Activated CD4-positive, alpha-beta memory T cell treated with anti-CD3 and anti-CD28 coated beads, Interleukin-2, amount 10 ng/mL, durations not matched to agents 7 days and 5 days (primary cell): ENCODE results near the gene LIG3. TPM values are rescaled to one million over a fixed set of nuclear protein-coding genes. Genes with fewer than 3 reads are reported as not detected.
A peak's percentile ranks its signal among the peaks of the same experiment; 100 is the strongest.
"Not testable (repeated sequence)": the region's sequence is repeated elsewhere in the genome, so short reads cannot be mapped to it uniquely, and the experiment has no call there.

Experiments
- CTCF ChIA-PET: fragments of 350-600 bp; sonication (Branson Sonifier 250); formaldehyde crosslinking; loops from one replicate; lab custom pipeline; 2021; ENCODE audit warnings: antibody characterized with exemption, inconsistent platforms; lab: Charles Lee
- POLR2A ChIA-PET: fragments of 350-600 bp; sonication (Branson Sonifier 250); formaldehyde crosslinking; loops from one replicate; lab custom pipeline; 2021; ENCODE audit warnings: antibody characterized with exemption; lab: Charles Lee
- DNase-seq: peaks from one replicate; pipeline ENCODE4 v3.0.0-alpha.2; 2020
- H3K27ac Mint-ChIP-seq: one replicate; pipeline ENCODE4 v1.8.0; 2021; ENCODE audit warnings: mild to moderate bottlenecking, mixed read lengths
- H3K27me3 Mint-ChIP-seq: one replicate; pipeline ENCODE4 v1.8.0; 2021; ENCODE audit warnings: mixed read lengths
- H3K36me3 Mint-ChIP-seq: one replicate; pipeline ENCODE4 v1.8.0; 2021; ENCODE audit warnings: low read depth, mixed read lengths
- H3K4me1 Mint-ChIP-seq: one replicate; pipeline ENCODE4 v1.8.0; 2021; ENCODE audit warnings: mixed read lengths
- H3K4me3 Mint-ChIP-seq: one replicate; pipeline ENCODE4 v1.8.0; 2021; ENCODE audit warnings: mild to moderate bottlenecking, mixed read lengths
- H3K9me3 Mint-ChIP-seq: one replicate; pipeline ENCODE4 v1.8.0; 2021; ENCODE audit warnings: mixed read lengths
- total RNA-seq, 2 experiments: library from RNA; stranded (reverse); gene quantifications; one replicate each; pipeline ENCODE4 v1.2.3, GENCODE V29; 2021

LIG3 gene
- total RNA-seq, 2 experiments from 2014 or later = 35.0 to 38.3 TPM

- CTCF ChIA-PET = interaction anchor here (1.1 to 3.2 kb wide), 15 partner anchors 8 to 120 kb away, joined by 3 to 39 read pairs (median 9); partner anchors contain the start of genes RAD51D and RFFL
- Mint-ChIP-seq H3K27me3 (no peaks in the 10 kb centered on the region), H3K4me3 (no peak overlapping the region), H3K4me1 (peaks cover 55% of the 10 kb centered on the region), H3K27ac (peak overlapping the region; percentile 98), H3K36me3 (peaks cover 73% of the 10 kb centered on the region), H3K9me3 (no peaks in the 10 kb centered on the region)
- no peak for DNase-seq
- POLR2A ChIA-PET = interaction anchor here (0.7 to 3.5 kb wide), 27 partner anchors 9 to 557 kb away, joined by 3 to 62 read pairs (median 8); partner anchors contain the start of genes CCT6B, LIG3, PEX12 and RAD51D
Observed at GRCh38 chr17:35021520-35022380, 41.4 kb downstream of the LIG3 start.

GRCh38 chr17:35022536-35023063 lies 42.3 kb downstream of the LIG3 start:
- CTCF ChIA-PET = interaction anchor here (0.7 to 3.2 kb wide), 19 partner anchors 9 to 97 kb away, joined by 3 to 39 read pairs (median 6); partner anchors contain the start of genes RAD51D and RFFL
- DNase-seq = peak; percentile 86
- peaks cover 60% of the 10 kb centered on the region for H3K4me1 Mint-ChIP-seq
- peak overlapping the region; percentile 98 for H3K27ac Mint-ChIP-seq
- H3K36me3 Mint-ChIP-seq = peaks cover 69% of the 10 kb centered on the region
- H3K9me3 Mint-ChIP-seq = no peaks in the 10 kb centered on the region
- POLR2A ChIA-PET = interaction anchor here (0.8 to 3.5 kb wide), 33 partner anchors 9 to 556 kb away, joined by 3 to 62 read pairs (median 8); partner anchors contain the start of genes CCT6B, LIG3, PEX12 and RAD51D
- H3K4me3 Mint-ChIP-seq = peak overlapping the region; percentile 70
- H3K27me3 Mint-ChIP-seq = no peaks in the 10 kb centered on the region

- H3K27me3 Mint-ChIP-seq = no peaks in the 10 kb centered on the region
- CTCF ChIA-PET = interaction anchor here (1.0 to 3.2 kb wide), 12 partner anchors 15 to 96 kb away, joined by 3 to 39 read pairs (median 12); partner anchors contain the start of genes RAD51D and RFFL
- peaks cover 63% of the 10 kb centered on the region for H3K4me1 Mint-ChIP-seq
- POLR2A ChIA-PET = interaction anchor here (0.8 to 3.5 kb wide), 27 partner anchors 10 to 511 kb away, joined by 3 to 62 read pairs (median 8); partner anchors contain the start of genes CCT6B, LIG3, RAD51D and RFFL
- no peak for DNase-seq
- no peaks in the 10 kb centered on the region for H3K9me3 Mint-ChIP-seq
- no peak overlapping the region for H3K4me3 Mint-ChIP-seq
- peaks cover 61% of the 10 kb centered on the region for H3K36me3 Mint-ChIP-seq
- H3K27ac Mint-ChIP-seq = peak overlapping the region; percentile 98
Observed at GRCh38 chr17:35023538-35023937, 43.2 kb downstream of the LIG3 start.

GRCh38 chr17:35025541-35025940 lies 45.2 kb downstream of the LIG3 start:
- CTCF ChIA-PET = interaction anchor here (1.4 to 2.2 kb wide), 2 partner anchors 21 to 93 kb away, joined by 3 to 5 read pairs; no protein-coding TSS in a partner anchor
- no peaks in the 10 kb centered on the region for H3K9me3 Mint-ChIP-seq
- DNase-seq = no peak
- H3K36me3 Mint-ChIP-seq = peaks cover 46% of the 10 kb centered on the region
- H3K4me3 Mint-ChIP-seq = no peak overlapping the region
- POLR2A ChIA-PET = interaction anchor here (0.6 to 2.7 kb wide), 4 partner anchors 11 to 94 kb away, joined by 3 to 9 read pairs (median 3); partner anchors contain the start of genes RAD51D and RFFL
- H3K4me1 Mint-ChIP-seq = peaks cover 67% of the 10 kb centered on the region
- no peaks in the 10 kb centered on the region for H3K27me3 Mint-ChIP-seq
- H3K27ac Mint-ChIP-seq = no peak overlapping the region

GRCh38 chr17:35028097-35028496 lies 47.8 kb downstream of the LIG3 start:
- ChIA-PET CTCF (interaction anchor here (0.7 to 1.8 kb wide), 2 partner anchors 10 to 35 kb away, joined by 3 to 5 read pairs; partner anchors contain the start of gene RFFL), POLR2A (interaction anchor here (0.6 to 1.2 kb wide), 4 partner anchors 18 to 546 kb away, joined by 3 to 9 read pairs (median 3); no protein-coding TSS in a partner anchor)
- not testable (repeated sequence) for H3K9me3 Mint-ChIP-seq, DNase-seq, H3K27me3 Mint-ChIP-seq, H3K4me3 Mint-ChIP-seq
- Mint-ChIP-seq H3K27ac (peak overlapping the region; percentile 62), H3K36me3 (peaks cover 43% of the 10 kb centered on the region), H3K4me1 (peaks cover 54% of the 10 kb centered on the region)

- no peak overlapping the region for H3K4me3 Mint-ChIP-seq
- POLR2A ChIA-PET = interaction anchor here (0.6 to 1.2 kb wide), 4 partner anchors 18 to 545 kb away, joined by 3 to 9 read pairs (median 3); no protein-coding TSS in a partner anchor
- H3K27ac Mint-ChIP-seq = peak overlapping the region; percentile 62
Observed at GRCh38 chr17:35028531-35029262, 48.4 kb downstream of the LIG3 start.

GRCh38 chr17:35030780-35031179 lies 50.5 kb downstream of the LIG3 start:
- Mint-ChIP-seq H3K4me1 (peaks cover 33% of the 10 kb centered on the region), H3K36me3 (peaks cover 31% of the 10 kb centered on the region), H3K27ac (no peak overlapping the region), H3K27me3 (no peaks in the 10 kb centered on the region), H3K4me3 (no peak overlapping the region), H3K9me3 (no peaks in the 10 kb centered on the region)
- CTCF ChIA-PET = interaction anchor here (1.1 kb wide), 1 partner anchor 8 kb away, joined by 3 read pairs; no protein-coding TSS in a partner anchor
- no peak for DNase-seq
- POLR2A ChIA-PET = interaction anchor here (1.0 kb wide), 1 partner anchor 33 kb away, joined by 4 read pairs; the partner anchor contains the start of gene RFFL

More at GRCh38 chr17:35028531-35029262, 48.4 kb downstream of the LIG3 start:
- peaks cover 47% of the 10 kb centered on the region for H3K36me3 Mint-ChIP-seq
- H3K27me3 Mint-ChIP-seq = no peaks in the 10 kb centered on the region
- no peaks in the 10 kb centered on the region for H3K9me3 Mint-ChIP-seq
- CTCF ChIA-PET = interaction anchor here (0.7 to 1.8 kb wide), 2 partner anchors 10 to 34 kb away, joined by 3 to 5 read pairs; partner anchors contain the start of gene RFFL
- peaks cover 49% of the 10 kb centered on the region for H3K4me1 Mint-ChIP-seq
- DNase-seq = no peak

GRCh38 chr17:35038453-35038852 lies 58.1 kb downstream of the LIG3 start:
- no peak for DNase-seq
- ChIA-PET CTCF (no interaction called here), POLR2A (no interaction called here)
- no peak overlapping the region for H3K27ac Mint-ChIP-seq
- H3K4me3 Mint-ChIP-seq = no peak overlapping the region
- no peaks in the 10 kb centered on the region for H3K9me3 Mint-ChIP-seq
- peaks cover 7% of the 10 kb centered on the region for H3K4me1 Mint-ChIP-seq
- H3K36me3 Mint-ChIP-seq = peaks cover 21% of the 10 kb centered on the region
- H3K27me3 Mint-ChIP-seq = no peaks in the 10 kb centered on the region

- no peak overlapping the region for H3K4me3 Mint-ChIP-seq
- ChIA-PET CTCF (interaction anchor here (1.4 to 2.5 kb wide), 2 partner anchors 19 to 49 kb away, joined by 6 to 7 read pairs; no protein-coding TSS in a partner anchor), POLR2A (interaction anchor here (1.2 to 2.9 kb wide), 4 partner anchors 9 to 60 kb away, joined by 3 to 16 read pairs (median 4); partner anchors contain the start of genes LIG3 and RFFL)
- H3K36me3 Mint-ChIP-seq = peaks cover 20% of the 10 kb centered on the region
- no peaks in the 10 kb centered on the region for H3K27me3 Mint-ChIP-seq
- H3K4me1 Mint-ChIP-seq = peaks cover 24% of the 10 kb centered on the region
- H3K27ac Mint-ChIP-seq = no peak overlapping the region
- H3K9me3 Mint-ChIP-seq = no peaks in the 10 kb centered on the region
- no peak for DNase-seq
Observed at GRCh38 chr17:35041390-35041789, 61.1 kb downstream of the LIG3 start.

GRCh38 chr17:35044181-35044580 lies 63.9 kb downstream of the LIG3 start:
- DNase-seq = no peak

GRCh38 chr17:35045458-35045979 lies 65.2 kb downstream of the LIG3 start:
- DNase-seq, H3K9me3 Mint-ChIP-seq: not testable (repeated sequence)
- POLR2A ChIA-PET = interaction anchor here (1.5 to 10.7 kb wide), 6 partner anchors 17 to 84 kb away, joined by 9 to 126 read pairs (median 12); partner anchors contain the start of genes CCT6B, RFFL and ZNF830

More at GRCh38 chr17:35044181-35044580, 63.9 kb downstream of the LIG3 start:
- Mint-ChIP-seq H3K4me1 (peaks cover 41% of the 10 kb centered on the region), H3K36me3 (peaks cover 29% of the 10 kb centered on the region), H3K9me3 (no peaks in the 10 kb centered on the region), H3K27ac (no peak overlapping the region), H3K27me3 (no peaks in the 10 kb centered on the region), H3K4me3 (no peak overlapping the region)
- CTCF ChIA-PET = no interaction called here
- POLR2A ChIA-PET = interaction anchor here (0.7 to 1.5 kb wide), 3 partner anchors 21 to 76 kb away, joined by 3 to 10 read pairs (median 3); no protein-coding TSS in a partner anchor

More at GRCh38 chr17:35045458-35045979, 65.2 kb downstream of the LIG3 start:
- H3K27me3 Mint-ChIP-seq = not testable (repeated sequence)
- Mint-ChIP-seq H3K27ac (peak overlapping the region; percentile 93), H3K4me1 (peaks cover 46% of the 10 kb centered on the region), H3K4me3 (peak overlapping the region; percentile 70), H3K36me3 (peaks cover 27% of the 10 kb centered on the region)
- CTCF ChIA-PET = interaction anchor here (0.8 to 2.5 kb wide), 3 partner anchors 23 to 44 kb away, joined by 3 to 10 read pairs (median 7); no protein-coding TSS in a partner anchor
